HG03095 (cell line): ENCODE results near the gene MYL6B.

Source experiments
- ATAC-seq: cut with Tn5 transposase; IDR thresholded peaks from one replicate; pipeline ENCODE4 v1.9.1; 2021; ENCODE audit warnings: moderate library complexity; ENCODE audit not compliant: unreplicated experiment

MYL6B gene

GRCh38 chr12:56121204-56121870, 31.1 kb upstream of the MYL6B start:
- no peak for ATAC-seq

GRCh38 chr12:56122637-56123036, 29.8 kb upstream of the MYL6B start:
- ATAC-seq, result no peak

GRCh38 chr12:56124133-56124532, 28.3 kb upstream of the MYL6B start:
- ATAC-seq, result no peak

GRCh38 chr12:56126732-56127239, 25.6 kb upstream of the MYL6B start:
- no peak for ATAC-seq

- ATAC-seq, result no peak
Measured at GRCh38 chr12:56127485-56127887, 24.9 kb upstream of the MYL6B start.

GRCh38 chr12:56127888-56128669, 24.3 kb upstream of the MYL6B start, which contains the start of gene ESYT1:
Gene ESYT1 (plus strand): TSS chr12:56128267. CDS start chr12:56128320, 53 bp downstream.
- peak; percentile 86 for ATAC-seq

- no peak for ATAC-seq
Measured at GRCh38 chr12:56128670-56129205, 23.6 kb upstream of the MYL6B start.

- ATAC-seq, result no peak
Measured at GRCh38 chr12:56129206-56129941, 23.0 kb upstream of the MYL6B start.

- ATAC-seq, result no peak
Measured at GRCh38 chr12:56129942-56130495, 22.4 kb upstream of the MYL6B start.

GRCh38 chr12:56130876-56131275, 21.5 kb upstream of the MYL6B start:
- ATAC-seq, result no peak

- ATAC-seq, result no peak
Measured at GRCh38 chr12:56134897-56135296, 17.5 kb upstream of the MYL6B start.

GRCh38 chr12:56137853-56138571, 14.4 kb upstream of the MYL6B start:
- ATAC-seq, result no peak

GRCh38 chr12:56141946-56142784, 10.2 kb upstream of the MYL6B start:
- ATAC-seq, result no peak

- ATAC-seq, result no peak
Measured at GRCh38 chr12:56143217-56143616, 9.2 kb upstream of the MYL6B start.

GRCh38 chr12:56143870-56144269, 8.5 kb upstream of the MYL6B start:
- ATAC-seq, result no peak

- no peak for ATAC-seq
Measured at GRCh38 chr12:56145217-56145616, 7.2 kb upstream of the MYL6B start.

- no peak for ATAC-seq
Measured at GRCh38 chr12:56146492-56147460, 5.6 kb upstream of the MYL6B start.

GRCh38 chr12:56150563-56150962, 1.8 kb upstream of the MYL6B start:
- ATAC-seq, result no peak
